Activated CD4-positive, alpha-beta T cell treated with anti-CD3 and anti-CD28 coated beads, Interleukin-2, amount 10 ng/mL, durations not matched to agents 7 days and 5 days (primary cell): ENCODE data around the gene EDARADD. TPM values are rescaled to one million over a fixed set of nuclear protein-coding genes. Genes with fewer than 3 reads are reported as not detected.

Source experiments
- CTCF ChIA-PET: fragments of 350-600 bp; sonication (Branson Sonifier 250); formaldehyde crosslinking; loops from one replicate; lab custom pipeline; 2021; ENCODE audit warnings: antibody characterized with exemption; lab: Charles Lee
- POLR2A ChIA-PET: fragments of 350-600 bp; sonication (Branson Sonifier 250); formaldehyde crosslinking; loops from one replicate; lab custom pipeline; 2021; ENCODE audit warnings: antibody characterized with exemption; lab: Charles Lee
- DNase-seq: peaks from one replicate; pipeline ENCODE4 v3.0.0-alpha.2; 2020
- H3K27ac Mint-ChIP-seq: one replicate; pipeline ENCODE4 v1.8.0; 2021; ENCODE audit warnings: mild to moderate bottlenecking, moderate library complexity, mixed read lengths
- H3K27me3 Mint-ChIP-seq: one replicate; pipeline ENCODE4 v1.8.0; 2021; ENCODE audit warnings: mixed read lengths
- H3K36me3 Mint-ChIP-seq: one replicate; pipeline ENCODE4 v1.8.0; 2021; ENCODE audit warnings: low read depth, mixed read lengths
- H3K4me1 Mint-ChIP-seq: one replicate; pipeline ENCODE4 v1.8.0; 2021; ENCODE audit warnings: mixed read lengths
- H3K4me3 Mint-ChIP-seq: one replicate; pipeline ENCODE4 v1.8.0; 2021; ENCODE audit warnings: mild to moderate bottlenecking, moderate library complexity, mixed read lengths
- H3K9me3 Mint-ChIP-seq: one replicate; pipeline ENCODE4 v1.8.0; 2021; ENCODE audit warnings: mixed read lengths
- total RNA-seq, 2 experiments: library from RNA; stranded (reverse); gene quantifications; one replicate each; pipeline ENCODE4 v1.2.3, GENCODE V29; 2021

EDARADD gene
- total RNA-seq, 2 experiments from 2014 or later: 1.6 to 2.0 TPM

GRCh38 chr1:236516929-236517704 is 123.0 kb downstream of the EDARADD start:
- peak; percentile 65 for DNase-seq
- ChIA-PET CTCF (interaction anchor here (0.6 to 0.9 kb wide), 2 partner anchors 33 to 112 kb away, joined by 3 read pairs; no protein-coding TSS in a partner anchor), POLR2A (no interaction called here)
- Mint-ChIP-seq H3K27me3 (peaks cover 8% of the 10 kb centered on the region), H3K4me1 (peaks cover 31% of the 10 kb centered on the region), H3K4me3 (peak overlapping the region; percentile 60), H3K36me3 (peaks cover 7% of the 10 kb centered on the region), H3K9me3 (peaks cover 5% of the 10 kb centered on the region), H3K27ac (peak overlapping the region; percentile 85)

DNA sequence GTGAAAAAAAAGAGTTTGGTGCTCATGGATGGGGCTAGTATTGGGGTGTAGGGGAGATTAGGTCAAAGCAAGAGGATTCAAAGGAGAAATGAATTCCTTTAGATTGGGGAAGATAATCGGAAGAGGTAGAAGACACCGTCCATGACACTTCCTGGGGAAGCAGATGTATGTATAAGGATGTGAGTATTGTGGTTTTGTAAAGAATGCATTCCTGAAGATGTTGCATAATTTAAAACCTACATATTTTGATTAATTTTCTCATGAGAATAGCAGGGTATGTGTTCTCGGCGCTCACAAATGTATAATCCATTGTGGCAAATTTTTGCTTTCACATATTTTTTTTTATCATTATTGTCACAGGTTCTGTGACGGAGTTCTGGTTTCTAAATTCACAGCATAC is 124.2 kb downstream of the EDARADD start:
- POLR2A ChIA-PET: no interaction called here
- Mint-ChIP-seq H3K4me1 (peaks cover 39% of the 10 kb centered on the region), H3K9me3 (peaks cover 5% of the 10 kb centered on the region), H3K36me3 (peaks cover 11% of the 10 kb centered on the region), H3K27me3 (peaks cover 8% of the 10 kb centered on the region), H3K27ac (no peak overlapping the region), H3K4me3 (no peak overlapping the region)
- no peak for DNase-seq
- CTCF ChIA-PET: no interaction called here

DNA sequence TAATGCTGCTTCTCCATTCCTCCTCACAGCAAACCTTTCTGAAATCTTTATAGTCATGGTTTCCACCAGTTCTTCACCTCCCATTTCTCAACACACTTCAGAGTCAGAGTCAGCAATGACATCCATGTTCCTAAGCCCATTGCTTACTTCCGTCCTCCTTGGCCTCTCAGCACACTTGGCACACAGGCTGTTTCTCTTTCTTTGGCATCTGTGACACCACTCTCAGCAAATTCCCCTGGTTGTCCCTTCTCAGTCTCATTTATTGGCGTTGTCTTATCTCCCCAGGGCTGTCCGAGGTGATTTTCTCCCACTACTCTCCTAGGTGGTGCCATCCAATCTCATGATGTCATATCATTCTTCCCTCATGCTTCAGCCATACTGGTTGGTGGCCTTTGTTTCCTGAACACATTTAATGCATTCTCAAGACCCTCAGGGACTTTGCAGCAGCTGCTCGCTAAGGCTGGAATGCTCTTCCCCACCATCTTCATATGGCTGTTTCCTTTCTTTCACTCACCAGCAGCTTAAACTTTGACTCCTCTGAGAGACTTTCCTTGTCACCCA is 126.4 kb downstream of the EDARADD start:
- H3K4me1 Mint-ChIP-seq: peaks cover 43% of the 10 kb centered on the region
- CTCF ChIA-PET: interaction anchor here (0.6 kb wide), 1 partner anchor 82 kb away, joined by 3 read pairs; no protein-coding TSS in a partner anchor
- peaks cover 11% of the 10 kb centered on the region for H3K36me3 Mint-ChIP-seq
- no peak overlapping the region for H3K27ac Mint-ChIP-seq
- POLR2A ChIA-PET: no interaction called here
- no peak for DNase-seq
- H3K27me3 Mint-ChIP-seq: peaks cover 6% of the 10 kb centered on the region
- no peak overlapping the region for H3K4me3 Mint-ChIP-seq
- H3K9me3 Mint-ChIP-seq: peaks cover 5% of the 10 kb centered on the region

DNA sequence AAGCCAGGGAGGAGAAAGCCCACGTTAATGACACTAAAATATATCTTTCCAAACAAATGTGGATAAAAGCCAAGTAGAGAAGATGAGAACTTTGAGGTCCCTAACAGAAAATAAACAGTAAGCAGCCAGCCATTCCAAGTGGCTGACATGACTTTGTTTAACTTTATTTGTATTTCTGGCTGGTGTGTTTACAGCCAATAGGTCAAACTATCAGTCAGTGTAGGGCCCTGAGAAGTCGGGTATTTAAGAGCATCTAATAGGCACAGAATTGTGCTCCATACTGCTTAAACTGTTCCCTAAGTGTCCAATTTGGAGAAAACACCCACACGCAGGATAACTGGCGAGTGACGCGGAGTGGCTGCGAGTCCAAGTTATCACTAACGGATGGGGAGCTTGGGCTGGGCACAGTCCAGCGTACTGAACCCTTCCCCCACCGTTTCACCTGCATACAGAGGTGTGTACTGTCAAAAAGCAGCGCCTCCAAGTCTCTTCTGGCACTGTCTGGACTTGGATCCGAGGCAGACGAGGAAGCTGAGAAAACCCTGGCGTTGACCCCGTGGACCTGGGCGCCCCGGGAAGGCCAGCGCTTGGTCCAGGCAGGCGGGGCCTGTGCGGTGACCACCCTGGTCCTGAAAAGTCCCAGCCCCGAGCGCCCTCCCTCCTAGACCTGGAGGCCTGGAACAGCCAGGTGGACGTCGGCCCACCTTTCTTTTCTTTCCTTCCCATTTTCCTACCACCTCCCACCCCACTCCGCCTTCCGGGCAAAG is 129.0 kb downstream of the EDARADD start:
- Mint-ChIP-seq H3K4me3 (peak overlapping the region; percentile 95), H3K27ac (peak overlapping the region; percentile 98), H3K9me3 (peaks cover 5% of the 10 kb centered on the region), H3K4me1 (peaks cover 35% of the 10 kb centered on the region), H3K27me3 (peaks cover 6% of the 10 kb centered on the region), H3K36me3 (peaks cover 28% of the 10 kb centered on the region)
- CTCF ChIA-PET: interaction anchor here (1.5 to 1.6 kb wide), 2 partner anchors 12 to 242 kb away, joined by 3 to 4 read pairs; no protein-coding TSS in a partner anchor
- DNase-seq: no peak
- POLR2A ChIA-PET: interaction anchor here (0.6 kb wide), 1 partner anchor 507 kb away, joined by 6 read pairs; no protein-coding TSS in a partner anchor

DNA sequence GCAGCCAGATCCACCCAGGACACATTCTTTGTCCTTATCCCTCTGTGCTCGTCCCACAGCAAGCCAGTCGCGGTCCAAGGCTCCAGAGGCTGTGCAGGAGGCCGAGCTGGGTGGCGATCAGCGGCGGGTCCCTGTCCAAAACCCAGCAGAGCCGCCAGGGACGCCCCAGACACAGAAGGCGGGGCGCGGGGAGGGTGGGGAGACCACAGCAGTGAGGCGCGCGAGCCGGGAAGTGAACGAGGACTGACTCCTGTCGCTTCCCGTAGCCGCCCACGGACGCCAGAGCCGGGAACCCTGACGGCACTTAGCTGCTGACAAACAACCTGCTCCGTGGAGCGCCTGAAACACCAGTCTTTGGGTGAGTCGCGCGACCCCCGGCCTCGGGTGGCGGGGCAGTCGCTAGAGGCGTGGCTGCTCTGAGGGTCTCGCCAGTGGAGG is 129.6 kb downstream of the EDARADD start, which contains the start of gene LGALS8:
Gene LGALS8, plus strand, starts transcription at position 279 of the 438 bp plus-strand sequence. CDS start 2,089 bp downstream, outside the sequence.
- DNase-seq: peak; percentile 87
- Mint-ChIP-seq H3K4me3 (peak within 1 kb of the TSS; percentile 95), H3K27me3 (no peaks in the 10 kb centered on the region), H3K9me3 (peaks cover 5% of the 10 kb centered on the region), H3K36me3 (peaks cover 29% of the 10 kb centered on the region), H3K27ac (peak within 1 kb of the TSS; percentile 98), H3K4me1 (peaks cover 31% of the 10 kb centered on the region)
- ChIA-PET CTCF (interaction anchor here (0.8 to 1.6 kb wide), 2 partner anchors 16 to 243 kb away, joined by 3 read pairs; no protein-coding TSS in a partner anchor), POLR2A (interaction anchor here (0.5 to 0.6 kb wide), 2 partner anchors 237 to 508 kb away, joined by 3 to 6 read pairs; no protein-coding TSS in a partner anchor)

DNA sequence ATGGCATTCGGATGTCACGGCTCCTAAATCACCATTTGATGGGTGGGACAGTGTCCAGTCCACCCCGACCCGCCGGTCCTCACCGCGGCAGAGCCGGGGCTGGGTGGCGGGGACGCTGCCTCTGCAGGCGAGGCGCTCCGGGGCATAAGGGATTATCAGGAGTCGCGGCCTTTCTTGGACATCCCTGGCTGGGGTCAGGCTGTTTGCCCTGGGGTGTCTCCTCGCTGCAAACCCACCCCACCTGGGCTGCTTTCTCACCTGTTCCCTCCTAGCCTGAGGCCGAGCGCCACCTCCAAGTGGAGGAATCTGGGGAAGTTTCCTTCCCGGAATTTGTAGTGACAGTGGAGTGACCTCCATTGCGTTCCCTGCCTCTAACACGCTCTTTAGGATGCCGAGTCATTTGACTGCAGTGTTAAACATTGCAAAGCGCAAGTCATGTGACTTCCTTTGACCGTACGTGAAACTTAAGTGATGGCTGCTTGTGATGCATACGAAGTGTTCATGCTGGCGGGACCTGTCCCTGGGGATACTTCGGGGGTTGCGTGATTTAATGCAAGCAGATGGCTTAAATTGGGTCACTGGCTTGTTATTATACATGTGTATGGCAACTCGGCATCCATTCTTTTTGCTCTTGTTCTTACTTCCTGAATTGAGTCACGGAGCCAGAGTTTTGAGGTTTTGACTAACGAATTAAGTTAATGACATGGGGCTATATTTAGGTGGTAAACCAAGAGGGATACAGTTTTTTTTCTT is 130.2 kb downstream of the EDARADD start:
- H3K9me3 Mint-ChIP-seq: peaks cover 5% of the 10 kb centered on the region
- DNase-seq: peak; percentile 77
- H3K27me3 Mint-ChIP-seq: no peaks in the 10 kb centered on the region
- CTCF ChIA-PET: interaction anchor here (0.6 to 0.8 kb wide), 3 partner anchors 17 to 65 kb away, joined by 3 to 5 read pairs (median 4); no protein-coding TSS in a partner anchor
- H3K4me3 Mint-ChIP-seq: peak overlapping the region; percentile 95
- POLR2A ChIA-PET: interaction anchor here (0.5 to 0.6 kb wide), 2 partner anchors 236 to 509 kb away, joined by 3 to 6 read pairs; no protein-coding TSS in a partner anchor
- peak overlapping the region; percentile 98 for H3K27ac Mint-ChIP-seq
- peaks cover 34% of the 10 kb centered on the region for H3K36me3 Mint-ChIP-seq
- peaks cover 35% of the 10 kb centered on the region for H3K4me1 Mint-ChIP-seq

DNA sequence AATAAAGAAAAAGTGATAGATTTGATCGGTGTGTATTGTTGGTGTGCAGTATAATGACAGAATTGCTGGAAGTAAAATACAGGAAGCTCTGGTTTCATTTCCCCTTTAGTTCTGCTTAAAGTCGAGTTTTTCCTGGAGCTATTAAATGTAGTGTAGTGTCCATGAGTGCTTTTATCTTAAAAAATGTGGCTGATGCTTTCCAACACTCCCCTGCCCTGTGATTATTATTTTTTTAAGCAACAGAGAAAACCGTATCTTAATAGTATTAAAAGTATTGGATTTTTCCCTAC is 130.8 kb downstream of the EDARADD start:
- H3K27me3 Mint-ChIP-seq: no peaks in the 10 kb centered on the region
- peak overlapping the region; percentile 95 for H3K4me3 Mint-ChIP-seq
- H3K9me3 Mint-ChIP-seq: peaks cover 5% of the 10 kb centered on the region
- POLR2A ChIA-PET: no interaction called here
- no peak for DNase-seq
- H3K36me3 Mint-ChIP-seq: peaks cover 34% of the 10 kb centered on the region
- H3K27ac Mint-ChIP-seq: peak overlapping the region; percentile 98
- CTCF ChIA-PET: interaction anchor here (0.6 to 0.7 kb wide), 2 partner anchors 39 to 64 kb away, joined by 4 to 5 read pairs; no protein-coding TSS in a partner anchor
- peaks cover 35% of the 10 kb centered on the region for H3K4me1 Mint-ChIP-seq

DNA sequence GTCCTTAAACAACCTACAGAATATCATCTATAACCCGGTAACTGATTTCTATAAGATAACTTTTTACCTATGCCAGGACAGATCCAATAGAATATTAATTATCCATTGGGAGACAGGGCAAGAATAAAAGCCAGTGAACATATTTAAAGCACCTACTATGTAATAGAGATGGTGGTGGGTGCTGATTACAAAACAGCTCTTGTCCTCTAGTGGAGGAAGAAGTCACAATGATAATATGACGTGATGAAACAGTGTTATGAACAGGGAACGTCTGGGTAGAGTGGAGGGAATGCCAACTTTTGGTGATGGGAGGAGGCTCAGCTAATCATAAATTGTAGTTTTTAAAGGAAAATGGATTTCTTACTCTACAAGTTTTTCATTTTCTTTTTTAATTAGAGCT is 132.0 kb downstream of the EDARADD start:
- ChIA-PET CTCF (interaction anchor here (0.6 kb wide), 1 partner anchor 9 kb away, joined by 3 read pairs; no protein-coding TSS in a partner anchor), POLR2A (no interaction called here)
- no peak overlapping the region for H3K27ac Mint-ChIP-seq
- no peaks in the 10 kb centered on the region for H3K27me3 Mint-ChIP-seq
- H3K36me3 Mint-ChIP-seq: peaks cover 35% of the 10 kb centered on the region
- H3K9me3 Mint-ChIP-seq: no peaks in the 10 kb centered on the region
- peaks cover 44% of the 10 kb centered on the region for H3K4me1 Mint-ChIP-seq
- no peak overlapping the region for H3K4me3 Mint-ChIP-seq
- DNase-seq: no peak

GRCh38 chr1:236530286-236530685 is 136.2 kb downstream of the EDARADD start:
- Mint-ChIP-seq H3K27ac (no peak overlapping the region), H3K4me1 (peaks cover 55% of the 10 kb centered on the region), H3K27me3 (no peaks in the 10 kb centered on the region), H3K4me3 (no peak overlapping the region), H3K9me3 (no peaks in the 10 kb centered on the region), H3K36me3 (peaks cover 46% of the 10 kb centered on the region)
- ChIA-PET POLR2A (no interaction called here), CTCF (interaction anchor here (0.6 kb wide), 1 partner anchor 140 kb away, joined by 3 read pairs; no protein-coding TSS in a partner anchor)
- no peak for DNase-seq

DNA sequence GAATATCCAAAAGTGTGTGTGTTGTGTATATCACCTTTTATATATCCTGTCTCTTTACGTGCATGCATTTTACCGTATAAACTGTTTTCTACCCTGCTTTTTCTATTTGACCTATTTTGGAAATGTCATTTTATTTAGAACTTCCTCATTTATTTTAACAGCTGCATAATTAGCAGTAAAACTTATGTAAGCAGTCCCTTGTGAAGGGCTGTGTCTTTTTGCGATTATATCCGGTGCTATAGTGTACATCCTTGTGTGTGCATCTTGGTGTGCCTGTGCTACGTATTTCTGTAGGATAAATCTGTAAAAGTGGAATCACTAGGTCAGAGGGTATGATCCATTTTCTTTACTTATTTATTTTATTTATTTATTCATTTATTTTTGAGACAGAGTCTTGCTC is 136.9 kb downstream of the EDARADD start:
- Mint-ChIP-seq H3K36me3 (peaks cover 44% of the 10 kb centered on the region), H3K27me3 (no peaks in the 10 kb centered on the region), H3K9me3 (no peaks in the 10 kb centered on the region), H3K27ac (no peak overlapping the region), H3K4me1 (peaks cover 52% of the 10 kb centered on the region), H3K4me3 (no peak overlapping the region)
- ChIA-PET POLR2A (no interaction called here), CTCF (no interaction called here)
- no peak for DNase-seq

GRCh38 chr1:236532850-236533249 is 138.8 kb downstream of the EDARADD start:
- ChIA-PET CTCF (no interaction called here), POLR2A (no interaction called here)
- H3K36me3 Mint-ChIP-seq: peaks cover 40% of the 10 kb centered on the region
- DNase-seq: no peak
- H3K4me3 Mint-ChIP-seq: no peak overlapping the region
- no peaks in the 10 kb centered on the region for H3K27me3 Mint-ChIP-seq
- no peaks in the 10 kb centered on the region for H3K9me3 Mint-ChIP-seq
- peaks cover 43% of the 10 kb centered on the region for H3K4me1 Mint-ChIP-seq
- peak overlapping the region; percentile 31 for H3K27ac Mint-ChIP-seq
